HG03442 (cell line): ENCODE results near the gene GPRIN2.
"Not testable (repeated sequence)": the region's sequence is repeated elsewhere in the genome, so short reads cannot be mapped to it uniquely, and the experiment has no call there.

Source experiments
- ATAC-seq: cut with Tn5 transposase; IDR thresholded peaks from one replicate; pipeline ENCODE4 v1.9.1; 2021; ENCODE audit warnings: mild to moderate bottlenecking, moderate library complexity; ENCODE audit not compliant: unreplicated experiment

GPRIN2 gene

GRCh38 chr10:46523119-46523961 is 33.1 kb downstream of the GPRIN2 start:
- ATAC-seq, result no peak

- ATAC-seq, result no peak
These were observed 34.0 kb downstream of the GPRIN2 start for GRCh38 chr10:46522295-46523118.

GRCh38 chr10:46520941-46521340 is 35.5 kb downstream of the GPRIN2 start:
- ATAC-seq, result no peak

- no peak for ATAC-seq
These were observed 36.1 kb downstream of the GPRIN2 start for GRCh38 chr10:46520381-46520780.

GRCh38 chr10:46518028-46518725 is 38.3 kb downstream of the GPRIN2 start:
- no peak for ATAC-seq

- ATAC-seq, result no peak
These were observed 38.9 kb downstream of the GPRIN2 start for GRCh38 chr10:46517541-46517940.

GRCh38 chr10:46516660-46517416 is 39.6 kb downstream of the GPRIN2 start:
- ATAC-seq, result no peak

- no peak for ATAC-seq
These were observed 40.7 kb downstream of the GPRIN2 start for GRCh38 chr10:46515793-46516192.

- ATAC-seq, result no peak
These were observed 41.1 kb downstream of the GPRIN2 start for GRCh38 chr10:46515366-46515765.

GRCh38 chr10:46514899-46515298 is 41.6 kb downstream of the GPRIN2 start:
- ATAC-seq, result no peak

GRCh38 chr10:46514431-46514861 is 42.0 kb downstream of the GPRIN2 start:
- ATAC-seq, result no peak

- ATAC-seq, result not testable (repeated sequence)
These were observed 43.1 kb downstream of the GPRIN2 start for GRCh38 chr10:46513333-46513732.

- not testable (repeated sequence) for ATAC-seq
These were observed 43.7 kb downstream of the GPRIN2 start for GRCh38 chr10:46512725-46513124.

GRCh38 chr10:46512002-46512401 is 44.5 kb downstream of the GPRIN2 start:
- ATAC-seq, result not testable (repeated sequence)
